B cell (primary cell): ENCODE measurements around the gene RAD51B.

Experiments
- EZH2 ChIP-seq: IDR thresholded peaks from 2 replicates; pipeline ENCODE4 v1.6.1; 2012; ENCODE audit warnings: borderline replicate concordance, low read depth, mild to moderate bottlenecking, moderate library complexity, low read length; ENCODE audit not compliant: insufficient read depth, poor library complexity, severe bottlenecking
- TF ChIP-seq, protein P1 (sequence below): fragments of 200-600 bp; IDR thresholded peaks from one replicate; pipeline ENCODE4 v1.8.0; 2022; ENCODE audit warnings: antibody characterized with exemption, mild to moderate bottlenecking

DNA sequence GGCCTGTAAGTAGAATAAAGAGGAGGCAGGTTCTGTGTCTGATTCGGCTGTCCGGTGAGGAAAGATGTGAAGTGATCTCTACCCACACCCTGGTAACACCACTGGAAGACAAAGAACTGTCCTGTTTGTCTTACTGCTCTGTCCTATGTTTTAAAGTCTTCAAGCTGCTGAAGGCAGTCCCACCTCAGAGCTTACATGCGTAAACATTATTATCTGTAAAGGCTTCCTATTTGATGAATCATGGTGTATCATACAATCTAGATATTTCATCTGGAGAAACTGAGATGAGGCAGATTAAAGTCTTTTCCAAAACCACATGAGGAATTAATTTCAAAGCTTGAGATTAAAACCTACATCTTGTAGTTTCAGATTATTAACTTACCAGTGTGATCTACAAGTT lies 545.6 kb downstream of the RAD51B start:
- TF ChIP-seq, protein P1, sequence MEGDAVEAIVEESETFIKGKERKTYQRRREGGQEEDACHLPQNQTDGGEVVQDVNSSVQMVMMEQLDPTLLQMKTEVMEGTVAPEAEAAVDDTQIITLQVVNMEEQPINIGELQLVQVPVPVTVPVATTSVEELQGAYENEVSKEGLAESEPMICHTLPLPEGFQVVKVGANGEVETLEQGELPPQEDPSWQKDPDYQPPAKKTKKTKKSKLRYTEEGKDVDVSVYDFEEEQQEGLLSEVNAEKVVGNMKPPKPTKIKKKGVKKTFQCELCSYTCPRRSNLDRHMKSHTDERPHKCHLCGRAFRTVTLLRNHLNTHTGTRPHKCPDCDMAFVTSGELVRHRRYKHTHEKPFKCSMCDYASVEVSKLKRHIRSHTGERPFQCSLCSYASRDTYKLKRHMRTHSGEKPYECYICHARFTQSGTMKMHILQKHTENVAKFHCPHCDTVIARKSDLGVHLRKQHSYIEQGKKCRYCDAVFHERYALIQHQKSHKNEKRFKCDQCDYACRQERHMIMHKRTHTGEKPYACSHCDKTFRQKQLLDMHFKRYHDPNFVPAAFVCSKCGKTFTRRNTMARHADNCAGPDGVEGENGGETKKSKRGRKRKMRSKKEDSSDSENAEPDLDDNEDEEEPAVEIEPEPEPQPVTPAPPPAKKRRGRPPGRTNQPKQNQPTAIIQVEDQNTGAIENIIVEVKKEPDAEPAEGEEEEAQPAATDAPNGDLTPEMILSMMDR, result no peak
- TF ChIP-seq EZH2, result no peak
